GM21381 (cell line): ENCODE results near the gene MED22.
"Not testable (repeated sequence)": the region's sequence is repeated elsewhere in the genome, so short reads cannot be mapped to it uniquely, and the experiment has no call there.

Source experiments
- ATAC-seq: cut with Tn5 transposase; IDR thresholded peaks from one replicate; pipeline ENCODE4 v1.9.1; 2021; ENCODE audit warnings: mild to moderate bottlenecking, moderate library complexity; ENCODE audit not compliant: unreplicated experiment

The MED22 gene

DNA sequence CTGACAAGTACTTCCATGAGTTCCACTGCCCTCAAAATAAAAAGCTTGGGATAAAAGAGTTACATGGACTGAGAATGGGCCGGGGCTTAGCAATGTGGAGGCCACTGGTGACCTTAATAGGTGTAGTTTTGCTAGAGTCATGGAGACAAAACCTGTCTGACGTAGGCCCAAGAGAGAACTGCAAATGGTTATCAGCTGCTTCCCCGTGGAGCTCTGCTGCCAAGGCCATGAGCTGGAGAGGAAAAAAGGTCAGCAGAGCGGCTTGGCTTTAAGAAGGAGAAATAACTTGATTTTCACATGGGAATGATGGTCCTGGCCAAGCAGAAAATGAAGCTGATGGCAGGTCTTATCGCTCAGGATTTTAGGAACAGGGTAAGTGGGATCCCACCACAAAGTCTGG is 8.3 kb downstream of the MED22 start:
- ATAC-seq = no peak

DNA sequence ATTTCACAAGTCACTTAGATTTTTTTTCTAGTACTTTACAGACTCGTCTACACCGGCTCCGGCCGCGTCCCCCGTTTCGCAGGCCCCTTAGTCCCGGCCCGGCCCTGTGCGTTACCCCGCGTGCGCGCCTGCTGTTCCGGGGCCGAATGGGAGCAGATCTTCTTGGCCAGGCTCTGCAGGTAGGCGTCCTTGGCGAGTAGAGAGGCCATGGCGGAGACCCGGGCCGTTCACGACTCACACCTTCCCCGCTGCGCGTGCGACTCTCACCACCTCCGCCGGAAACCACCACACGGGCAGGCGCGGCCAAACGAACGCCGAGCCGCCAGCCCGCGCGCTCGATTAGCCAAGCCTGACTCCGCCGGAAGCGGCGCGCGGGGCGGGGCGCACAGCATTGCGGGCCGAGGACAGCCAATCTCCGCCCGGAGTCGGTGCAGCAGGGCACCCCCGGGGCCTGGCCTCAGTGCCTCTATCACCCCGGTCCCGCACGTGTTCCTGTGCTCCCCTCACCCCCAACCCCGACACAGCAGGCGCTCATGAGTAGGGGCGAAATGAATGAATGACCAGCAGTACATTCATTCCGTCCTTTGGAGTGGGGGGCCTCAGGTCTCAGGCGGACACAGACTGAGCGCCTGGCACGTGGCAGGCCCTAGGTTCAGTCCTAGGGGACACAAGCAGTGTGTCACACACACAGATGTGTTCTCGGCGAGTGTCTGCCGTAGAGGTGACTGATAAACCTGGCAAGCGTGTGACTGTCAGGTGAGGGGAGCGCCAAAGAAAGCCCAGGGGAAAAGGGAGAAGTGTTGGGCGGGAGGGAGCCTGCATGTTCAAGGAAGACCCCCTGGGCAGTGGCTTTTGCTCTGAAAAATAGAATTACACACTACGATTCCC is 11.8 kb downstream of the MED22 start, which contains the start of gene SURF6:
SURF6 (minus strand) TSS at position 265 of the 888 bp plus-strand sequence; CDS start at position 209, 56 bp downstream.
- ATAC-seq = peak; percentile 85

DNA sequence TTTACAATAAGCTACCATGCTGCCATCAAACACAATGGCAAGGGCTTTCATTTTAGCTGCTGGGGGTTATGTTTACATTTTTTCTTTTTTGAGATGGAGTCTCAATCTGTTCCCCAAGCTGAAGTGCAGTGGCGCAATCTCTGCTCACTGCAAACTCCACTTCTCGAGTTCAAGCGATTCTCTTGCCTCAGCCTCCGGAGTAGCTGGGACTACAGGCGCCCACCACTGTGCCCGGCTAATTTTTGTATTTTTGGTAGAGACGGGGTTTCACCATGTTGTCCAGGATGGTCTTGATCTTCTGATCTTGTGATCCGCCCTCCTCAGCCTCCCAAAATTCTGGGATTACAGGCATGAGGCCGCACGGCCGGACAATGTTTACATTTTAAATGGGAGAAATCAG is 13.0 kb downstream of the MED22 start:
- ATAC-seq = not testable (repeated sequence)

DNA sequence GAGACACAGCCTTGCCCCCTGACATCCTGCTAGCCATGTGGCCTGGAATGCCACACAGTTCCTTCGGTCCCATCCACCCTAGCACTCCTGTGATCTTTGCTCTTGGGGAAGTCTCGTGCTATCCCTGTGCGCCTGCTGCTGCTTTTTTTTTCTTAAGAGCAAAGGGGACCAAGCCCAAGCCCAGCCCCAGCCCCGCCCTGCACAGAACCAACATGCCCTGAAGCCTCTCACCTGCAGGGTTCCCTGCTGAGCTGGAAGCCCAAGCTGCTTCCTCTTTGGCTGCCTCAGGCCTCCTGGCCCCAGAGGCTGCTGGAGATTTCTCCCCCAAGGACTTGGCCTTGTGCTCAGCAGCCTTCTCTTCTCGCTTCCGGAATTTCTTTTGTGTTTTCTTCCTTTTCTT is 13.8 kb downstream of the MED22 start:
- no peak for ATAC-seq

DNA sequence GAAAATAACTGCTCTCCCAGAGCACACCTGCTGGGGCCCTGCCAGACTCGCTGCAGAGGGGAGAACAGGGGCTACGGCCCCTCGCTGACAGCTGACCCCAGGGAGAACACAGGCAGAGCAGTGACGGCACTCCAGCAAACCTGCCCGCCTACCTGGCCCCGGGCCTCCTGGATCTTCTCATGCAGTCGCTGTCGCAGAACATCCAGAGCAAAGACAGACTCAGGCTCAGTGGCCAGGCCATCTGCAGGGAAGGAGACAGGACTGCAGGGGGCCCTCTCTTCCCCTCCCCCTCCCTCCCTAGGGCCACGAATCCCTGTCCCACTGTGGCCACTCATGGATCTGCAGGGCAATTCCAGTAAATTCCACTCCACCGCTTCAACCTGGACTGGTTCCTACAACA is 14.4 kb downstream of the MED22 start:
- ATAC-seq = no peak

DNA sequence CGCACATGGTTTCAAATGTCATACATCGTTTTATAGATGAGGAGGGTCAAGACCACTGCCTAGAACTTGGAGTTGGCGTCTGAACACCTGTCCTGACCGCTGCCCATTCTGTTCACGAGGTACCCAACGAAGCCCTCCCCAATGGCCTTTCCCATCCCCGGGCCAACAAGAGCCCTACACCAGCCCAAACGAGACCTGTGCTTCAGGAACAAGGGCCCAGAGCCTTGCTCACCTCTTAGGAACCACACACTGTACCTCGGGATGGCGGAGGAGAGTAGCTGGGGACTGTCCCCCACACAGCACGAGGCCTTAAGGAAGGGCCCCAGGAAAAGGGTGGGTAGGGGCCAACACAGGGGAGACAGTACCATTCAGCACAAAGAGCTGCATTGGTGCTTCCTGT is 14.9 kb downstream of the MED22 start:
- ATAC-seq = no peak

DNA sequence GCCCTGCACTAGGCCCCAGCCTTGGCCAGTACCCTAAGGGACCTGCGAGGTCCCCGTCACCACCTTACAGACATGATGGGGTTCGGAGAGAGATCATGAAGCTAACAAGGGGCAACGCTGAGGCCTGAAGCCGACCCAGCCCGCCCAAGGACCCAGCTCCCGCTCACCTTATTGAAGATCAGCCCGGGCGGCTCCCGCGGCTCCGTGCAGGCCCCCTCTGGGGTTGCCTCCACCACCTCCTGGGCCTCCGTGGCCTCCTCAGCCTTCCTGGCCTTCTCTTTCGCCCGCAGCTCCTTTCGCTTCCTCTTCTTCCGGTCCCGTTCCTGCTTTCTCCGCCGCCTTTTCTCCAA is 15.6 kb downstream of the MED22 start:
- ATAC-seq = no peak

DNA sequence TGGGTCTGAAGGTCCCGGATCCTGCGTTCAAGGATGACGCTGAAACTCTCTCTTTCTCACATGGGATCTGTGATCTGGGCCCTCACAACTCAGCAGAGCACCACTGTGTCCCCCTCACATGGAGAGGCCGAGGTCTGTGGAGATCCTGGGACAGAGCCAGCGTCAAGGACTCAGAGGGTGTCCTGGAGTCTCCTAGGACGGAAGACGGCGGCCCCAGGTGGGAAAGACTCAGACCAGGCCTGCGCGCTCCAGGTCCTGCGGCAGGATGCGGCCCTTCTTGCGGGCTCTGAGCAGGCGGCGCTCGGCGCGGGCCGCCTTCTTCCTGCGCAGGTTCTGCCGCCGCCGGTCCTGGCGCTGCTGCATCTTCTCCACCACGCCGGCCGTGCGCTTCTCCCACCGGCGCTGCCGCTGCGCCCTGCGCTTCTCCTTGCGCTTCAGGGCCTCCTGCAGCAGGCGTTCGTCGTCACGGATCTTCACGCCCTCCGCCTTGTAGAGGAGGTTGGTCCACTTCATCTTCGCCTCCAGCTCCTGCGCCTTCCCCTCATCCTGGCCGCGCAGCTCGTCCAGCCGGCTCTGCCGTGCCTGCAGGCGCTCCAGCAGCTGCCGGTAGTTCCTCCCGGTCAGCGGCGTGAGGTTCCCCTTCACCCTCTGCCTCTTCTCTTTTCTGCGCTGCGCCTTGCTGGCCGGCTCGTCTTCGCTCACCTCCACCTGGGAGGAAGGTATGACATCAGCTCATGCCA is 16.1 kb downstream of the MED22 start:
- ATAC-seq = no peak

DNA sequence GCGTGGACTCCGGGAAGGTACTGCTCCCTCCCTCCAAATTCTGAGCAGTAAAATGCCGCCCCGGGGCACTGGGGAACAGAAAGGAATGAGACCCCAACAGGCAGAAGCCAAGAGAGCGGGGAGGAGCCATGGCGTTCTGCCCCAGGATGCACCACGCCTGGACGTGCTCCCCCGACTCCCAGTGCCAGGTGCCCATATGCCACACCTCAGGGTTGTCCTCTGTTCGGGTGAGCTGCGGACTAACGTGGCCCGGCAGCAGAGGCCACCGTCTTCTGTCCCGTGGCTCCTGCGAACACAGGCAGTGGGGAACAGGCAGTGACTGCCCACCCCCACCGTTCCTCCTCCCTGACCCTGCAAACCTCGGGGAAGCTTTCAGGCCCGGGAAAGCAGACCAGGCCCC is 16.7 kb downstream of the MED22 start:
- no peak for ATAC-seq

DNA sequence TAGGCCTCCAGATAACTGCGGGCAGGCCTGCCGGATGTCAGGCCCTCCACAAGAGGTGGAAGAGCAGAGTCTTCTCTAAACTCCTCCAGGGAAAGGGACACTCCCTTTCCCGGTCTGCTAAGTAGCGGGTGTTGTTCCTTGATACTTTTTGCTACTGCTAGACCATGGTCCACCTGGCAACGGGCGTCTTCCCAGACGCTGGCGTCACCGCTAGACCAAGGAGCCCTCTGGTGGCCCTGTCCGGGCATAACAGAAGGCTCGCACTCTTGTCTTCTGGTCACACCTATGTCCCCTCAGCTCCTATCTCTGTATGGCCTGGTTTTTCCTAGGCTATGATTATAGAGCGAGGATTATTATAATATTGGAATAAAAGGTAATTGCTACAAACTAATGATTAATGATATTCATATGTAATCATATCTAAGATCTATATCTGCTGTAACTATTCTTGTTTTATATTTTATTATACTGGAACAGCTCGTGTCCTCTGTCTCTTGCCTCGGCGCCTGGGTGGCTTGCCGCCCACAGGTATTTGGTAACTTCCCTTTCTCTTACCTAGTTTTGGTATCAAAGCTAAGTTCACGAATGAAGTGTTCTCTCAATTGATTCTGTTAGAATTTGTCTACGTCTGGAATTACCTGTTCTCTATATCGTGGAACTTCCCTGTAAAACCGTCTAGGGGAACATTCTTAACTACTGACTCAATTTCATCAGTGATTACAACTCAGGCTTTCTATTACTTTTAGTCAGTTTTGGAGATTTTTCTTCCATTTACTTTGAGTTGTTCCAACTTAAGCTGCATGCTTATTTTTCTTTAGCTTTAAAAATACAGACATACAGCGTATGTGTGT is 18.4 kb downstream of the MED22 start:
- ATAC-seq = not testable (repeated sequence)

DNA sequence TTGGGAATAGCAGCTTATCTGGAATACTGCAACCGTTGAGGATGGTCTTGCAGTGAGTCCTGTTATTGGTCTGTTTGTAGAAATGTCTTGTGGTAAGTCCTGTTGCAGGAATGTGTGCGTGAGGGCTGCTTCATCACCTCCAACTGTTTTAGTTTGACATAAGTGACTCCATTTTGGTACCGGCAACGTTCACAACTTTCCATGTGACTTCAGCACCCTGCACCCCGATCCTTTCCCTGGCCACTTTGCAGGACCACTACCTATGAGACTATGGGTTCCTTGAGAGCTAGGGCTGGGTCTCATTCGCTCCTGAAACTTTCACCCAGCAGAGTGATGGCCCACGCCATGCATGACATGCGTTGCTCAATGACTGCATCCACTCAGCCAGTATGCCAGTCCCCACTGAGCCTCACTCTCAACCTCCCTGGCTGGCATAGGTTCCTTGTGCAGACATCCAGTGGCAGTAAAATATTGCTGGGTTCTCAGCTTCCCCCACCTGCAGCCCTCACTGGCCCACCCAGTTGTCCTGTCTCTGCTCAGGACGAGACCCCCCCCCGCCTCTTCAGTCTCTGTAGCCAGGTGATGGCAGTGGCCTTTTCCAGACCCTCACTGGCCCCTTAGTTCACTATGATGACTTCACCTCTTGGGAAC is 20.0 kb downstream of the MED22 start:
- ATAC-seq = no peak

DNA sequence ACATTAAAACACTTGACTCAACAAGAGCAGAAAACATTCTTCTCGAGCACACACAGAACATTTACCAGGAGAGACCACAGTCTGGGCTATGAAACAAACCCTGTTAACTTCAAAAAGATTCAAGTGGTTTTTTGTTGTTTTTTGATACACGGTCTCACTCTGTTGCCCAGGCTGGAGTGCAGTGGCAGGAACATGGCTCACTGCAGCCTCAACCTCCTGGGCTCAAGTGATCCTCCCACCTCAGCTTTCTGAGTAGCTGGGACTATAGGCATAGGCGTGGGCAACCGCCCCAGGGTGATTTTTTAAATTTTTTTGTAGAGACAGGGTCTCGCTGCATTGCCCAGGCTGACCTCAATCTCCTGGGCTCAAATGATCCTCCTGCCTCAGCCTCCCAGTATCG is 20.9 kb downstream of the MED22 start:
- not testable (repeated sequence) for ATAC-seq

DNA sequence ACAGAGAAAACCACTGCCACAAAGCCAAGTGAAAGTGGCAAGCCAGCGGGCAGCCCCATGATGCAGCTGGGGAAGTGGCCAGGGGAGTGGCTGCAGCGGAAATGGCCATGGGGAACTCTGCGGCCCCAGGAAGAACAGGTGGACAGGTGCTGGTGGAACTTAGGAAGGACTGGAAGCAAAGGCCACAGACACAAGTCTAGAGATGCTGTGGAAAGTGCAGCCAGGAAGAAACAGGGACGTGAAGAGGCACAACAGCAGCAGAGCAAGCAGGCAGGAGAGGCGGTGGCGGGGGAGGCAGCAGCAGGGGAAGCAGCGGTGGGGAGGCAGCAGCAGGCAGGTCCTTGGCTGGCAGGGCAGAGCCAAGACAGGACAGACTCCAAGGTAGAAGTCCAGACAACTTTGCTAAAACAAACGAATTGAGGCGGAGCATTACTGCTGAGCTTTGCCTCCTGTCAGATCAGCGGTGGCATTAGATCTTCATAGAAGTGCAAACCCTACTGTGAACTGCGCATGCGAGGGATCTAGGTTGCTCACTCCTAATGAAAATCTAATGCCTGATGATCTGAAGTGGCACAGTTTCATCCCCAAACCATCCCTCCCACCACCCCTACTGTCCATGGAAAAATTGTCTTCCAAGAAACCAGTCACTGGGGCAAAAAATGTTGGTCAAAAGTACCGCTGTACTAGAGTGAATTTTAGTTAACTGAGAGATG is 23.8 kb downstream of the MED22 start:
- ATAC-seq = no peak

DNA sequence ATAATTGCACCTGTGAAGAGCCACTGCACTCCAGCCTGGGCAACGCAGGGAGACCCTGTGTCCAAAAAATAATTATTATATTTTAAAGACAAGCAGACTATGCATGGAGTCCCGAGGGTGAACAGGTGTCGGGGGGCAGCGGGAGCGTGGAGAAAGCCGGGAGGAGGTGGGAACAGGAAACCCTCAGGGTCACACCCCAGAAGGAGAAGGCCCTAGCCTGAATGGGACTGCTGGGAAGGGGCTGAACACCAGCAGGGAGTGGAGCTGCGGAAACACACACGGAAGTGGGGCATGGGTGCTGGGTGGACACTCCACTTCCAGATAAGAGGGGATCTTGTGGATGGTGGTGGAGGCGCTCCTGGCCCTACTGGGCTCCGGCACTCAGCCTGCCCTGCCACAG is 24.7 kb downstream of the MED22 start:
- no peak for ATAC-seq

DNA sequence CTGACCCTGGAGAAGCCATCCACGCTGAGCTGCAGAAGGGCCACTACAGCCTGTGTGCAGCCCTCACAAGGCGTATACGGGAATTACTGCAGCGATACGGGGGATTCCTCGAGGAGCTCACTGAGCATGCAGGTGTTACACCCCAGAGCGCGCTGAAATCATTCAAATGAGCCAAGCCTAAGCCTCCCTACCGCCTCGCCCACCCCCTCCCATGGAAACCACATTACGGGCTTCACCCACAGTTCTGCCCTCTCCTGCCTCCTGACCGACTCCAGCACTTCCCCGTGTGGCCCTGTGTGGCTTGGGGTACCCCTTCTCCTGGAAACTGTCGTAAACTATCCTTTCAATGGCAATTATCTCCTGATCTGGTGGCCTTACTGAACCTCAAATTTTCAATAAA is 25.2 kb downstream of the MED22 start:
- no peak for ATAC-seq

DNA sequence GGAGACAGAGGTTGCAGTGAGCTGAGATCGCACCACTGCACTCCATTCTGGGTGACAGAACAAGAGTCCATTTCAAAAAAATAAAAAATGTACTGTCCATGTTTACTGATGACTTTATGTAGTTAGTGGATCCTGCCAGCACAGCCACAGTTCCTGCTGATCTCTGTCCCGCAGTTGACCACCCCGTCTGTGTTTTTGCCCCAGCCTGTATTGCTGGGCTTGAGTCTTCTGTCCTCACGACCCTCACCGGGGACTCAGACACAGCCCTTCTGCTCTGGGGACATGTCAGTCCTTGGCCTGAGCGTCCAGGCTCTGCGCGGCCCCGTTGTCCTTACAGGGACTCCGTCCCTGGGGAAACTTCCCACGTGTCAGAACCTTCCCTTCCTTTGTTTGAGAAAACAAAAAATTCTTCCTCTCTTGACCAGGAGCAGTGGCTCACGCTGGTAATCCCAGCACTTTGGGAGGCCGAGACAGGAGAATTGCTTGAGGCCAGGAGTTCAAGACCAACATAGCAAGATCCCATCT is 26.5 kb downstream of the MED22 start:
- ATAC-seq = no peak

DNA sequence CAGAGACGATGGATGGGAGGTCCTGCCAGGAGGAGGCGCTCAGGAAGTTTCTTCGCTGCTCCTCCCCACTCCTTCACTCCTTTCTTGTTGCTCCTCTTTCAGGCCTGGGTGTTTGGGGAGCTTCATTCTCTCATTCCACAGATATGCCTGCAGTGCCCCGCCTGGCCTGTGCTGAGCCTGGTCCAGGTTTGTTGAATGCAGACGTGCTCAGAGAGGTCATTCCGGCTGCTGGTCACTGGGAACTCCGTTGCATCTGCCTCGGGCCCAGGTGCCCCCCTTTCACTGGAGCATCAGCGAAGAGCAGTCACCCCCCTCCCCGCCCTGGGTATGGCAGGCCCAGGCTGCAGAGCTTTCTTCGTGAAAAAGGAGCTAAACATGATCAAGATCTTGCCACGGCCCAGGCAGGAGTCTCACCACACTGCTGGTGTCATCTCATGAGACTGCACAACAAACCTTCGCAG is 27.5 kb downstream of the MED22 start:
- no peak for ATAC-seq

DNA sequence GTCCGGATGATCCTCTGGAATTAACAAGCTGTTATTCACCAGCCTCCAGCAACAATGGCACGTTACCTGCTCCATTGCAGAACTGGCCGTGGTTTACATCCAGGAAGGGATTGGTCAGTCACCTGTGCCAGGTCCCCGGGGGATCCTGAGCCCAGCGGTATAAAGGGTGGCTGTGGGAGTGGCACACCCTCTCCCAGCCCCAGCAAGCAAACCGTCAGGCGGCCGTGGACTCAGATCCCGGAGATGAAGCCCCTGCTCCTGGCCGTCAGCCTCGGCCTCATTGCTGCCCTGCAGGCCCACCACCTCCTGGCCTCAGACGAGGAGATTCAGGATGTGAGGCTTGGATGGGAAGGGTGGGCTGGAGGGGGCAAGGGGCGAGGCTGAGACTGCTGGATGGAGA is 30.4 kb downstream of the MED22 start:
- not testable (repeated sequence) for ATAC-seq

DNA sequence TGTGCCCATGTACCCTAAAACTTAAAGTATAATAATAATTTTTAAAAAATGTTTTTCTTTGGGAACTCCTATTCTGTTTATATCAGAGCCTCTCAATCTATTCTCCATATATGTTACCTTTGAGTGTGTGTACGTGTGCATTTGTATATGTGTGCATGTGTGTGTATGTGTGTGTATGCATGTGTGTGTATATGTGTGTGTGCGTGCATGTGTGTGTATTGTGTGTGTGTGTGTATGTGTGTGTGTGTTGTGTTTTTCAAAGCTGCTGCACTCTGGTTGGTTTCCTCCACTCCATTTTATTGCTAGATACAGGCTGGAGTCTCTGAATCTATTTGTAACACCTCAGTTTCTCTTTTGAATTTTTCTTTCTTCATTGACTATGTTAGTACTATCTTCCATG is 31.9 kb downstream of the MED22 start:
- ATAC-seq = no peak

DNA sequence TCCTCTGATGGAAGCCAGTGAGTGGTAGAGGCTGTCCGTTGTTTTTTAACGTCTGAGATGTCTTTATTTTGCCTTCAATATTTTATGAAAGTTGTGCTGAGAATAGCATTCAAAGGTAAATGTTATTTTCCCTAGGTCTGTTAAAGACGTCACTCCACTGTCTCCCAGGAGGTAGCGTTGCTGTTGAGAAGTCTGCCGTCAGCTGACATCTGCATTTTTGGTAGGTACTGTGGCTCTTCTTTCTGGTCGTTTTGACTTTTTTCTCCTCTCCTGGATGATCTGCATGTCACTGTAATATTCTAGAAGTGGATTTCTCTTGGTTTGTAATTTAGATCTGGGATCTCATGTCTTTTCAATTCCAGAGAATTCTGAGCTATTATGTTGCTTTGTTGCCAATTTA is 38.3 kb downstream of the MED22 start:
- ATAC-seq = no peak
